Psoas muscle (tissue), 8 donors: ENCODE results near the gene NPFF. TPM values are rescaled to one million over a fixed set of nuclear protein-coding genes. Genes with fewer than 3 reads are reported as not detected.

ENCODE experiments used
- ATAC-seq, 4 donors: fragments of 200-7000 bp; cut with Tn5 transposase; one replicate each; pipeline ENCODE4 v1.9.1; 2020; ENCODE audit warnings: moderate library complexity in 3 of 4, mild to moderate bottlenecking in 2 of 4
- DNase-seq, 2 donors: peaks; one replicate each; pipeline ENCODE4 v3.0.0-alpha.2; 2020
- H3K27ac ChIP-seq: fragments of 200-600 bp; one replicate; pipeline ENCODE4 v1.8.0; 2022
- H3K27me3 ChIP-seq, 3 donors: fragments of 200-600 bp in 1 of 3; one replicate each; pipeline versions ENCODE4 v1.6.1 to v1.8.0; 2013 to 2022; ENCODE audit warnings: low read length in 2 of 3, mild to moderate bottlenecking in 2 of 3, moderate library complexity in 1 of 3; ENCODE audit not compliant: insufficient read depth in 3 of 3
- H3K36me3 ChIP-seq, 2 donors: fragments of 200-600 bp in 1 of 2; one replicate each; pipeline versions ENCODE4 v1.6.1 to v1.8.0; 2013 to 2022; ENCODE audit warnings: low read depth in 1 of 2, mild to moderate bottlenecking in 1 of 2, moderate library complexity in 1 of 2; ENCODE audit not compliant: insufficient read depth in 1 of 2
- H3K4me1 ChIP-seq: fragments of 200-600 bp; one replicate; pipeline ENCODE4 v1.8.0; 2022
- H3K4me3 ChIP-seq: fragments of 200-600 bp; one replicate; pipeline ENCODE4 v1.8.0; 2022; ENCODE audit warnings: mild to moderate bottlenecking
- H3K9me3 ChIP-seq: fragments of 200-600 bp; one replicate; pipeline ENCODE4 v1.8.0; 2022
- WGBS, 3 donors: extraction: QIAGEN DNeasy Blood & Tissue Kit; methylation state at CpG; one replicate each; pipeline versions ENCODE4 v1.1.6 to v1.1.7; 2013; 5-methylcytosine and 5-hydroxymethylcytosine counted together
- intact Hi-C, 2 donors: fragments of 100-400 bp; cut with DNase I; formaldehyde crosslinking; loops; one replicate each; pipeline versions ENCODE4 v1.11.0 to v1.14.2; 2022
- polyA plus RNA-seq, 3 donors: library from polyadenylated mRNA; stranded (reverse); fragments of 200-250 nt; gene quantifications; one replicate each; pipeline ENCODE4 v1.2.3, GENCODE V29; 2013
- total RNA-seq, 4 donors: library from RNA; stranded (reverse); fragmentation: NEBNext Ultra II Directional in 2 of 4; extraction: Animal tissue kit (Norgen Biotek cat#: 25700) in 2 of 4; gene quantifications; one replicate each; pipeline versions ENCODE4 v1.2.1 to v1.2.4, GENCODE V29; 2021 to 2023
- TF ChIP-seq, protein P1 (sequence below): fragments of 200-600 bp; IDR thresholded peaks from one replicate; pipeline ENCODE4 v1.8.0; 2022; ENCODE audit warnings: antibody characterized with exemption
- donor health status: healthy with polysubstance abuse.
- donor health status: DM: no; HTN: no; CAD: no; lungs with moderate emphysema.
- donor health status: Bipolar disorder and iron deficiency.
- donor health status: healthy.
- donor health status: DM: yes; HTN: yes; CAD: no.
- donor health status: DM: no; HTN: no; CAD: no.
- donor health status: DM: no; HTN: no; CAD: no.
- donor health status: DM: yes; HTN: yes; CAD: no.

The NPFF gene
- total and polyA plus RNA-seq, 7 donors: not detected

DNA sequence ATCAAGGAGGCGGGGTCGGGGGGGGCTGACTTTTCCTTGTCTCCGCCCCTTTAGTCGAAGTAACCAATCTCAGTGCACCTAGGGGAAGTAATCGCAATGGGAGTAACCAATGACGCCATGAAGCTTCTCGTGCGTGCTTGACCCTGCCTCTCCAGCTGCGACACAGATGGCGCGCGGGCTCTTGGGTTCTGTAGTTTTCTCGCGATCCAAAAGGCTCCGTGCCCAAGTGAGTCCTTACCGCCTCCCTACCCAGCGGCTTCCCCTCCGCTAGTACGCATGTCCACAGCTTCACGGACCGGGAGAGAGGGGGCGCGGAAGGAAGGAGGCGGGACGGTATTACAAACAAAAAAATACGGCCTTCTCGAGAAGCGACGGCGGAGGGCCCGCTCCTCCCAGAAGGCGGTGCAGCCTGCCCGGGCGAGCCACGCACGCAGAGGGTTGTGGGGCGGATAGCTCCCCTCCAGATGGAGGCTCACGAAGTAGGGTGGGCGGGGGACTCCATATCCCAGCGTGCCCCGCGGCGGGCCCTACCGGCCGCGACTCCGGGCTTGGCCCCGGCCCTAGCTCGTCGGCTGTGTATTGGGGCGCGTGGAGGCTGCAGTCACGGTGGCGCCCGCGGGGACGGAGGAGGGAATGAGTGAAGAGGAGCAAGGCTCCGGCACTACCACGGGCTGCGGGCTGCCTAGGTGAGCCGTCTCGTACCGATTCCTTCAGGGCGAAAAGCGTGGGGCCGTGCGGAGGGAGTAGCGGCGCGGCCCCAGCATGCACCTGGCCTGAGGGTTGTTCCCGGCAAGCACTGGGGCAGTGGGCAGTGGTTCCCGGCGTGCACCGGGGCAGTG lies 6.3 kb downstream of the NPFF start, which contains the start of gene TARBP2:
TARBP2 (plus strand) TSS at position 508 of the 839 bp plus-strand sequence; CDS start at position 634, 126 bp downstream.
- 0 to 1% (median 0%) methylated on average over 44 to 74 of the region's 74 CpGs for WGBS, 3 donors

DNA sequence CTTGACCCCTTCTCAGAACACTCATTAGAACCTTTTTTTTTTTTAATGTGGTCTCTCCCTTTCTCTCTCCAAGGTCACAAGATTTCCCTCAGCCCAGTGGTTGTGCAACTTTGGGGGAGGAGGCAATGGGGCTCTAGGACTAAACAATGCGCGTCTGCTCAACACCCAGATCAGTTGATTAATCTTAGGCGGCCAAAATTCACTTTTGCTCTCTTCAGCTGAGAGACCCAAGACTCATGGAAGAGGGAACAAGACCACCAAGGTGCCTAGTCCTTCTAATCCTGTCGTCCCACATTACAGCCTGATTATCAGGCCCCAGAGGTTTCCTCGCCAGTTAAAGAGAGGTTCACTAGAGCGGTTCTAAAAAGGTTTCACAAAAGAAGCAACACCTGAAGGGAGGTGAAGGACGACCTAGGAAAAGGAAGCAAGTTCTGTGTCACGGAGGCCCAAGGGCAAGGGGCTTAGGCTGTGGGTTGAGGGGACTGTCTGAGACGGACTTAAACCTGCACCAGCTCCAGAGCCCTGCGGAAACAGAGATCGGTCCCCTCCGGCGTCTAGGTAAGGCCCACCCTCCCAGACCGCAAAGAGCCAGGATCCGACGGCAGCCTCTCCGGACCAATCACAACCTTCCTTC lies 7.0 kb downstream of the NPFF start:
- Histone ChIP-seq H3K9me3 (no peaks in the 10 kb centered on the region), H3K27ac (peak overlapping the region; percentile 96), H3K4me1 (peaks cover 17% of the 10 kb centered on the region), H3K36me3 (peaks cover 0 to 15% of the 10 kb centered on the region in 2 donors), H3K27me3 (no peaks in the 10 kb centered on the region), H3K4me3 (peak overlapping the region; percentile 85)
- ATAC-seq (peak in 1 of 4 donors; percentile 11), DNase-seq (peak; percentile 74 to 80)
- TF ChIP-seq, protein P1, sequence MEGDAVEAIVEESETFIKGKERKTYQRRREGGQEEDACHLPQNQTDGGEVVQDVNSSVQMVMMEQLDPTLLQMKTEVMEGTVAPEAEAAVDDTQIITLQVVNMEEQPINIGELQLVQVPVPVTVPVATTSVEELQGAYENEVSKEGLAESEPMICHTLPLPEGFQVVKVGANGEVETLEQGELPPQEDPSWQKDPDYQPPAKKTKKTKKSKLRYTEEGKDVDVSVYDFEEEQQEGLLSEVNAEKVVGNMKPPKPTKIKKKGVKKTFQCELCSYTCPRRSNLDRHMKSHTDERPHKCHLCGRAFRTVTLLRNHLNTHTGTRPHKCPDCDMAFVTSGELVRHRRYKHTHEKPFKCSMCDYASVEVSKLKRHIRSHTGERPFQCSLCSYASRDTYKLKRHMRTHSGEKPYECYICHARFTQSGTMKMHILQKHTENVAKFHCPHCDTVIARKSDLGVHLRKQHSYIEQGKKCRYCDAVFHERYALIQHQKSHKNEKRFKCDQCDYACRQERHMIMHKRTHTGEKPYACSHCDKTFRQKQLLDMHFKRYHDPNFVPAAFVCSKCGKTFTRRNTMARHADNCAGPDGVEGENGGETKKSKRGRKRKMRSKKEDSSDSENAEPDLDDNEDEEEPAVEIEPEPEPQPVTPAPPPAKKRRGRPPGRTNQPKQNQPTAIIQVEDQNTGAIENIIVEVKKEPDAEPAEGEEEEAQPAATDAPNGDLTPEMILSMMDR: no peak
- WGBS, 3 donors: 1% methylated on average over 17 of the region's 17 CpGs
- intact Hi-C loops: loop anchor here in 1 of 2 donors (2.0 kb wide), 1 partner anchor 175 kb away; no protein-coding TSS in a partner anchor

More for the DNA sequence above, 6.3 kb downstream of the NPFF start, which contains the start of gene TARBP2:
- Histone ChIP-seq H3K36me3 (peaks cover 0 to 23% of the 10 kb centered on the region in 2 donors), H3K27me3 (no peaks in the 10 kb centered on the region), H3K27ac (peak within 1 kb of the TSS; percentile 96), H3K4me1 (peaks cover 20% of the 10 kb centered on the region), H3K4me3 (peak within 1 kb of the TSS; percentile 85), H3K9me3 (no peaks in the 10 kb centered on the region)
- ATAC-seq (peak; percentile 87 to 89 (median 88)), DNase-seq (peak; percentile 97 to 98)
- TF ChIP-seq, protein P1: no peak
- intact Hi-C loops: loop anchor here in 1 of 2 donors (2.0 kb wide), 1 partner anchor 176 kb away; no protein-coding TSS in a partner anchor

DNA sequence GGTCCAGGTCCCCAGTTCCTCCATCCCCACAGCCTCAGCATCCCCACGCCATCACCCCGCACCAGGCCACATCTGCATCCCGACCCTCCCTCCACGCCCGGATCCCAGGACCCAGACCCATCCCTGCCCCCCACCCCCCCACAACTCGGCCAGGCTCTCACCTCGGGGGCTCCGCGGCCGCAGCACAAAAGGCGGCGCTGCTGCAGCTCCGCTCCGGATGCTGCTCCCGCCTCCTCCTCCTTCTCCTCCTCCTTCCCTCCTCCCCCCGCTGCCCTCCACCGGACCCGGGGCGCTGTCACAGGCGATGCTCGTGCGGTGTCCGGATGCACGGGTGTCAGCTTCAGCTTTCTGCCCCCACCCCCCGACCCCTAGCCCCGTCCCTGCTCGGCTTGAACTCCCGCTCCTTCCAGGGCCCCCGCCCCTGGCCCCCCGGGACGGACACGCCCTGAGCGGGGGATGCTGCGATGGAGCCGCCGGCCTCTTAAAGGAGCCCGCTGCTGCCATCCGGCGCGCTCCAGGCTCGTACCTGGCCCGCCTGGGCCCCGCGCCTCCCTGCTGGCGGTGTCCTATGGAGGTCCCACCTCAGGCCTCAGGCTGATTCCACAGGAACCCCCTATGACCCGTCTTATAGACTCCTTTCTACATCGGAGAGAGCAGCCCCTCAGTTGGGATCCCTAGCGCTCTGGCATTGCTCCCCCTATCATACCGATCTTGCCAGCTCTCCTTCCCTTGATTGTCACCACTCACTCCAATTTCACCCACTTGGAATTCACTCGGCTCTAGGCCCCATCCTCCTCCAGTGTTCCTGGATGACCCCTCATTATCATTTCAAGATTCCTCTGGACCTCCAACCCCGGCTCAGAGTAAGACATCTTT lies 7.8 kb downstream of the NPFF start, which contains the start of gene MAP3K12:
MAP3K12 (minus strand) TSS at position 193 of the 876 bp plus-strand sequence. CDS start 12,067 bp downstream, outside the sequence.
- TF ChIP-seq, protein P1: no peak
- 1 to 2% (median 1%) methylated on average over 39 to 51 of the region's 51 CpGs for WGBS, 3 donors
- H3K4me1 ChIP-seq: peaks cover 12% of the 10 kb centered on the region
- H3K27ac ChIP-seq: peak within 1 kb of the TSS; percentile 96
- H3K27me3 ChIP-seq: no peaks in the 10 kb centered on the region
- intact Hi-C loops: loop anchor here in 1 of 2 donors (2.0 to 5.0 kb wide), 2 partner anchors 47 to 175 kb away; partner anchors contain the start of gene PCBP2
- H3K9me3 ChIP-seq: no peaks in the 10 kb centered on the region
- peak in 1 of 4 donors; percentile 5 for ATAC-seq
- H3K4me3 ChIP-seq: peak within 1 kb of the TSS; percentile 85
- peak; percentile 72 to 81 for DNase-seq
- peaks cover 0 to 12% of the 10 kb centered on the region in 2 donors for H3K36me3 ChIP-seq

DNA sequence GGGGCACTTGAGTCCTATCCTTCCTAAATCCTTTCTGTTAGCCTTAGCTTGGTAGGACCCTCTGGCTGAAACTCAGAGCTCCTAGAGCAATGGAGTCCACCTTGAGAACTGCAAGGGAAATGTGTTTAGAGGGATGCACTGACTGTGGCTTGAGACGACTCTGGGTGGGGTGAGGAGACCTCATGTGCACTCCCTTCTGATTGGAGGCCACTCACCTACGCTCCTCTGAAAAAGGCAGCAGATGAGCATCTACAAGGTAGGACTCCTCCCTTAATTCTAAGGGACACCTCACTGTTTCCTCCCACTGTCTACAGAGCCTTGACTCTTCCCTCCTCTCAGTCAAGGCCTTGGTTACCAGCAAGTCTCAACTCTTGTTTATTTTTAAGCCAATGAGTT lies 9.1 kb downstream of the NPFF start:
- no peak overlapping the region for H3K4me3 ChIP-seq
- DNase-seq (no peak), ATAC-seq (no peak)
- H3K4me1 ChIP-seq: peaks cover 12% of the 10 kb centered on the region
- no peaks in the 10 kb centered on the region for H3K27me3 ChIP-seq
- H3K27ac ChIP-seq: no peak overlapping the region
- intact Hi-C loops: loop anchor here in 1 of 2 donors (5.0 kb wide), 1 partner anchor 46 kb away; the partner anchor contains the start of gene PCBP2
- H3K9me3 ChIP-seq: no peaks in the 10 kb centered on the region
- peaks cover 0 to 3% of the 10 kb centered on the region in 2 donors for H3K36me3 ChIP-seq
- TF ChIP-seq, protein P1: no peak
- 77 to 84% (median 78%) methylated on average over 2 of the region's 2 CpGs for WGBS, 3 donors
